Measurements from ENCODE around the gene MGAT3. TPM values are rescaled to one million over a fixed set of nuclear protein-coding genes. Genes with fewer than 3 reads are reported as not detected.
A peak's percentile ranks its signal among the peaks of the same experiment; 100 is the strongest.

Gene MGAT3
- total RNA-seq, 6 donors from 2014 or later = 5.2 to 45.0 (median 26.0) TPM

GRCh38 chr22:39532215-39533073 is 75.6 kb downstream of the MGAT3 start, which contains the start of gene RPS19BP1:
Gene RPS19BP1, minus strand, starts transcription at chr22:39532748. Its CDS starts 10 bp downstream, at chr22:39532738.
- ATAC-seq (ENCODE audit: low FRiP score in 2 of 2) (peak; percentile 93 to 94), DNase-seq (peak; percentile 95 to 99)
- peaks cover 50 to 63% (median 53%) of the 10 kb centered on the region in 4 donors for H3K4me1 ChIP-seq
- no peaks in the 10 kb centered on the region for H3K27me3 ChIP-seq
- TF ChIP-seq EP300 (IDR thresholded peaks at IDR 0.05) = peak in 1 of 4 donors; percentile 72
- TF ChIP-seq POLR2AphosphoS5 (IDR thresholded peaks at IDR 0.05) = peak; percentile 94 to 95
- TF ChIP-seq, protein P1, sequence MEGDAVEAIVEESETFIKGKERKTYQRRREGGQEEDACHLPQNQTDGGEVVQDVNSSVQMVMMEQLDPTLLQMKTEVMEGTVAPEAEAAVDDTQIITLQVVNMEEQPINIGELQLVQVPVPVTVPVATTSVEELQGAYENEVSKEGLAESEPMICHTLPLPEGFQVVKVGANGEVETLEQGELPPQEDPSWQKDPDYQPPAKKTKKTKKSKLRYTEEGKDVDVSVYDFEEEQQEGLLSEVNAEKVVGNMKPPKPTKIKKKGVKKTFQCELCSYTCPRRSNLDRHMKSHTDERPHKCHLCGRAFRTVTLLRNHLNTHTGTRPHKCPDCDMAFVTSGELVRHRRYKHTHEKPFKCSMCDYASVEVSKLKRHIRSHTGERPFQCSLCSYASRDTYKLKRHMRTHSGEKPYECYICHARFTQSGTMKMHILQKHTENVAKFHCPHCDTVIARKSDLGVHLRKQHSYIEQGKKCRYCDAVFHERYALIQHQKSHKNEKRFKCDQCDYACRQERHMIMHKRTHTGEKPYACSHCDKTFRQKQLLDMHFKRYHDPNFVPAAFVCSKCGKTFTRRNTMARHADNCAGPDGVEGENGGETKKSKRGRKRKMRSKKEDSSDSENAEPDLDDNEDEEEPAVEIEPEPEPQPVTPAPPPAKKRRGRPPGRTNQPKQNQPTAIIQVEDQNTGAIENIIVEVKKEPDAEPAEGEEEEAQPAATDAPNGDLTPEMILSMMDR (IDR thresholded peaks at IDR 0.05) = peak in 1 of 6 experiments; percentile 1
- peak in 3 of 4 donors; percentile 44 to 93 (median 85) for TF ChIP-seq POLR2A (IDR thresholded peaks at IDR 0.05)
- no peaks in the 10 kb centered on the region for H3K9me3 ChIP-seq
- H3K27ac ChIP-seq = peak within 1 kb of the TSS; percentile 91 to 97 (median 94)
- peaks cover 2 to 32% (median 18%) of the 10 kb centered on the region in 4 donors for H3K36me3 ChIP-seq
- H3K4me3 ChIP-seq = peak within 1 kb of the TSS; percentile 62 to 96 (median 88)
- WGBS, 2 donors = 0 to 1% methylated on average over 22 to 62 of the region's 67 CpGs

GRCh38 chr22:39534092-39534506 is 77.3 kb downstream of the MGAT3 start:
- Histone ChIP-seq H3K4me3 (no peak overlapping the region), H3K27ac (no peak overlapping the region), H3K4me1 (peaks cover 33 to 46% (median 37%) of the 10 kb centered on the region in 4 donors), H3K27me3 (no peaks in the 10 kb centered on the region), H3K36me3 (peaks cover 0 to 23% (median 9%) of the 10 kb centered on the region in 4 donors), H3K9me3 (no peaks in the 10 kb centered on the region)
- no peak for TF ChIP-seq POLR2A (IDR thresholded peaks at IDR 0.05)
- TF ChIP-seq EP300 (IDR thresholded peaks at IDR 0.05) = no peak
- TF ChIP-seq POLR2AphosphoS5 (IDR thresholded peaks at IDR 0.05) = no peak
- TF ChIP-seq, protein P1 (IDR thresholded peaks at IDR 0.05) = no peak
- no peak for ATAC-seq (ENCODE audit: low FRiP score in 2 of 2)
- 76 to 82% methylated on average over 8 to 12 of the region's 12 CpGs for WGBS, 2 donors
- no peak for DNase-seq

- 17 to 28% methylated on average over 12 to 17 of the region's 41 CpGs for WGBS, 2 donors
- no peak overlapping the region for H3K4me3 ChIP-seq
- H3K36me3 ChIP-seq = peaks cover 0 to 17% (median 4%) of the 10 kb centered on the region in 4 donors
- H3K4me1 ChIP-seq = peaks cover 26 to 40% (median 30%) of the 10 kb centered on the region in 4 donors
- ATAC-seq (ENCODE audit: low FRiP score in 2 of 2) = peak; percentile 38 to 65
- DNase-seq = peak; percentile 83 to 97
- TF ChIP-seq, protein P1 (IDR thresholded peaks at IDR 0.05) = peak; percentile 91 to 98 (median 96)
- TF ChIP-seq EP300 (IDR thresholded peaks at IDR 0.05) = no peak
- H3K27me3 ChIP-seq = no peaks in the 10 kb centered on the region
- no peaks in the 10 kb centered on the region for H3K9me3 ChIP-seq
- H3K27ac ChIP-seq = no peak overlapping the region
These were observed 78.0 kb downstream of the MGAT3 start for GRCh38 chr22:39534591-39535356.

- Histone ChIP-seq H3K4me1 (peaks cover 21 to 34% (median 25%) of the 10 kb centered on the region in 4 donors), H3K27ac (no peak overlapping the region), H3K27me3 (no peaks in the 10 kb centered on the region), H3K36me3 (peaks cover 0 to 11% (median under 1%) of the 10 kb centered on the region in 4 donors), H3K9me3 (no peaks in the 10 kb centered on the region), H3K4me3 (no peak overlapping the region)
- DNase-seq (peak in 1 of 2 donors; percentile 78), ATAC-seq (ENCODE audit: low FRiP score in 2 of 2) (no peak)
- 46% methylated on average over 8 of the region's 13 CpGs; no CpG with 5 or more reads in 1 of the 2 donors for WGBS, 2 donors
- TF ChIP-seq EP300 (IDR thresholded peaks at IDR 0.05) (no peak), POLR2A (IDR thresholded peaks at IDR 0.05) (no peak), POLR2AphosphoS5 (IDR thresholded peaks at IDR 0.05) (no peak)
- TF ChIP-seq, protein P1 (IDR thresholded peaks at IDR 0.05) = no peak
These were observed 78.5 kb downstream of the MGAT3 start for GRCh38 chr22:39535357-39535725.

Measured in upper lobe of left lung (tissue), 6 donors.